Left ventricle myocardium inferior (tissue), 1 donor: ENCODE measurements around the gene SCUBE2. TPM values are rescaled to one million over a fixed set of nuclear protein-coding genes. Genes with fewer than 3 reads are reported as not detected.

ENCODE experiments used
- DNase-seq: peaks from one replicate; pipeline ENCODE4 v3.0.0-alpha.2; 2020
- H3K27ac ChIP-seq: fragments of 200-600 bp; replicated peaks from 2 replicates; pipeline ENCODE4 v1.8.0; 2021
- H3K27me3 ChIP-seq: fragments of 200-600 bp; 2 replicates; pipeline ENCODE4 v1.8.0; 2021; ENCODE audit warnings: low read depth
- H3K36me3 ChIP-seq: fragments of 200-600 bp; 2 replicates; pipeline ENCODE4 v1.8.0; 2021
- H3K4me1 ChIP-seq: fragments of 200-600 bp; 2 replicates; pipeline ENCODE4 v1.8.0; 2021
- H3K4me3 ChIP-seq: fragments of 200-600 bp; 2 replicates; pipeline ENCODE4 v1.8.0; 2021; ENCODE audit warnings: mild to moderate bottlenecking, moderate library complexity
- H3K9me3 ChIP-seq: fragments of 200-600 bp; replicated peaks from 2 replicates; pipeline ENCODE4 v1.8.0; 2021
- intact Hi-C: fragments of 100-400 bp; cut with micrococcal nuclease; formaldehyde crosslinking; loops from one replicate; pipeline ENCODE4 v1.11.0; 2022
- total RNA-seq: library from RNA; stranded (reverse); fragmentation: NEBNext Ultra II Directional; extraction: Animal tissue kit (Norgen Biotek cat#: 25700); gene quantifications from one replicate; pipeline ENCODE4 v1.2.1, GENCODE V29; 2021
- TF ChIP-seq, protein P1 (sequence below): fragments of 200-600 bp; IDR thresholded peaks from 2 replicates; pipeline ENCODE4 v1.8.0; 2021; ENCODE audit warnings: antibody characterized with exemption, mild to moderate bottlenecking, borderline replicate concordance
- donor health status: DM: no; HTN: yes; CAD: no; lungs with severe emphysema.

Gene SCUBE2
- total RNA-seq, 1 donor from 2014 or later, result 1.8 TPM

DNA sequence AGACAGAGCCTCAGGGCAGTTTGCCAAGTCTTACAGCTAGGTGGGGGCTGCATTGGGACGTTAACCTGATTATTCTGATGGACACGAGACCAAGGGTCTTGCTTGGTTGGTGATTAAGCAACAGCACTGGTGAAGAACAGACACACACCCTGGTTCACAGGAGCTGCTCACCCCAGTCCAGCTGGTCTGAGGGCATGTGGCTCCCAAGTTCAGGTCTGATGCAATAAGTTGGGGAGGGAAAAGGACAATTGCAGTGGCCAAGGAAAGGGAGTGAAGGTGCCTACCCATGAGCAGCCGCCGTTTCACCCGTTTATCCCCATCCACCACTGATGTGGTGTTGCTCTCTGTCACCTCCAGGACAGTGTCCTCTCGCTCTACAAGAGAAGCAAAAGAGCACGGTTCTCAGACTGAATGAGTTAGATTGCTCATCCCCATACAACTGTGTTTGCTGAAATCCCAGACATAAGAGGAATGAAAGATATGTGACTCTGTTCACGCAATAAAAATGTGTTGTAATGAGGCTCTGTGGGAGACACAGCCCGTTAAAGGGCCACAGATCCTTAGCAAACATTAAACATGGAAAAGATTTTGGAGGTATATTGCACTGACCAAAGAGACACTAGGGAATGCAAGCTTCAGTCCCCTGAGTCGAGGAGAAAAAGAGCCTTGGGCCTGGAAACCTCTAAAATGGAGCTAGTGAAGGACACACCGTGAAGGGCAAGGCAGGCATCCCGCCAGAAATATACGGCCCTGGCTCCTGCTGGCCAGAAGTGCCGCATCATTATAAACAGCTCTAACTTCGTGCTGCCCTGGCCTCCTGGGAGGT is 25.6 kb downstream of the SCUBE2 start:
- intact Hi-C loops, result no loop called here
- Histone ChIP-seq H3K4me3 (no peak overlapping the region), H3K36me3 (no peaks in the 10 kb centered on the region), H3K27me3 (no peaks in the 10 kb centered on the region), H3K27ac (no peak overlapping the region), H3K4me1 (no peaks in the 10 kb centered on the region), H3K9me3 (no peaks in the 10 kb centered on the region)
- DNase-seq, result no peak
- TF ChIP-seq, protein P1, sequence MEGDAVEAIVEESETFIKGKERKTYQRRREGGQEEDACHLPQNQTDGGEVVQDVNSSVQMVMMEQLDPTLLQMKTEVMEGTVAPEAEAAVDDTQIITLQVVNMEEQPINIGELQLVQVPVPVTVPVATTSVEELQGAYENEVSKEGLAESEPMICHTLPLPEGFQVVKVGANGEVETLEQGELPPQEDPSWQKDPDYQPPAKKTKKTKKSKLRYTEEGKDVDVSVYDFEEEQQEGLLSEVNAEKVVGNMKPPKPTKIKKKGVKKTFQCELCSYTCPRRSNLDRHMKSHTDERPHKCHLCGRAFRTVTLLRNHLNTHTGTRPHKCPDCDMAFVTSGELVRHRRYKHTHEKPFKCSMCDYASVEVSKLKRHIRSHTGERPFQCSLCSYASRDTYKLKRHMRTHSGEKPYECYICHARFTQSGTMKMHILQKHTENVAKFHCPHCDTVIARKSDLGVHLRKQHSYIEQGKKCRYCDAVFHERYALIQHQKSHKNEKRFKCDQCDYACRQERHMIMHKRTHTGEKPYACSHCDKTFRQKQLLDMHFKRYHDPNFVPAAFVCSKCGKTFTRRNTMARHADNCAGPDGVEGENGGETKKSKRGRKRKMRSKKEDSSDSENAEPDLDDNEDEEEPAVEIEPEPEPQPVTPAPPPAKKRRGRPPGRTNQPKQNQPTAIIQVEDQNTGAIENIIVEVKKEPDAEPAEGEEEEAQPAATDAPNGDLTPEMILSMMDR, result no peak

DNA sequence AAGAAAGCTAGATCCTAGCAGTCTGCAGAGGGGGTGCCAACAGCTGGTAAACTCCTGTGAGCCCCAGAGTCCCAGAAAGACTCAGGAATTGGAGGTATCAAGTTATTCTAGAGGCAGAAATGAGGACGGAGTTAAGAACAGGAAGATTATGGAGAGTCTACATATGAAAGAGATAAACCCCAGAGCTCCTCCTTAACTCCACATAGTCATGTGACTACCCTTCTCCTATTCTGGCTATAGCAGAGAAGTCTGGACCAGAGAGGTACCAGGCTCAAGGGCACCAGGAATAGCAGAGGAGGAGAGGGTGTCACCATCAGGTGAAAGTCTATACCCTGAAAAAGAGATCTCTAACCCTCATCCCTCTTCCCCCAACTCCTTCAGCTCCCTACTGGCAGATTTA is 29.6 kb downstream of the SCUBE2 start:
- Histone ChIP-seq H3K9me3 (no peaks in the 10 kb centered on the region), H3K27ac (no peak overlapping the region), H3K4me1 (no peaks in the 10 kb centered on the region), H3K4me3 (no peak overlapping the region), H3K27me3 (no peaks in the 10 kb centered on the region), H3K36me3 (no peaks in the 10 kb centered on the region)
- TF ChIP-seq, protein P1, result no peak
- DNase-seq, result no peak
- intact Hi-C loops, result no loop called here

DNA sequence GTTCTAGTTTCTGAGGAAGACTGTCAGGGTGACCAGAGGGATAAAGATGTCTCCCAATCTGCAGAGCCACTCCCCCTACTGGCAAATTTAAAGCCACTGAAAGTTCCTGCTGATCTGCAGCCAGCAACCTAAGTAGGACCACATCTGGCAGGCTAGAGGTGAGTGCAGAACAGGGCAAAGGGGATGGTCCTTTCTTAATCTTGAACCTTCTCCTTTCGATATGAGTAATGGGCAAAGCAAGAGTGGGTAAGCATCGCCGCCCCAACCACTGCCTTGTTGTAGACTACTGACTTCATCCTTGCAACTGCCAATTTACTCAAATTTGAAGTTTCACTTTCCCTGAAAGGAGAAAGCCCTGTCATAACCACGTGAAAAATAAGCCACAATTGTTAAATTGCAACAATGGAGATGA is 30.7 kb downstream of the SCUBE2 start:
- Histone ChIP-seq H3K36me3 (no peaks in the 10 kb centered on the region), H3K9me3 (no peaks in the 10 kb centered on the region), H3K27ac (no peak overlapping the region), H3K27me3 (no peaks in the 10 kb centered on the region), H3K4me3 (no peak overlapping the region), H3K4me1 (no peaks in the 10 kb centered on the region)
- TF ChIP-seq, protein P1, result no peak
- DNase-seq, result no peak
- intact Hi-C loops, result no loop called here

GRCh38 chr11:9059406-9059805 is 32.0 kb downstream of the SCUBE2 start:
- no peaks in the 10 kb centered on the region for H3K9me3 ChIP-seq
- intact Hi-C loops, result no loop called here
- H3K27me3 ChIP-seq, result no peaks in the 10 kb centered on the region
- no peaks in the 10 kb centered on the region for H3K36me3 ChIP-seq
- H3K27ac ChIP-seq, result no peak overlapping the region
- H3K4me3 ChIP-seq, result no peak overlapping the region
- TF ChIP-seq, protein P1, result no peak
- no peaks in the 10 kb centered on the region for H3K4me1 ChIP-seq
- no peak for DNase-seq

DNA sequence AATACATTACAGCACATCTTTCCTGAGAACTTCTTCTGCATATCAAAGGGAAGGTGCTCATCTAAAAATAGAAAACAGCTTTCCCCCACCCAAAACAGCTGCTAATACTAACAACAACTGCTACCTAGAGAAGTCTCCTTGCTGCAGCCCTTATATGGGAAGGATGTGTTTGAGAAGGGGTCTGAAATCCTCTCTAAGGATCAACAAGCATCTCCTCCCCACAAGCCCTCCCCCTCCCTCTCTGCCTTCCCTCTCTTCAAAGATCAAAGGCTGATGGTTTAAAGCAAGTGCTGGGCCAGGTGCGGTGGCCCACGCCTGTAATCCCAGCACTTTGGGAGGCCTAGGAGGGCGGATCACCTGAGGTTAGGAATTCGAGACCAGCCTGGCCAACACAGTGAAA is 33.5 kb downstream of the SCUBE2 start:
- DNase-seq, result no peak
- intact Hi-C loops, result no loop called here

More for the DNA sequence above, 33.5 kb downstream of the SCUBE2 start:
- no peaks in the 10 kb centered on the region for H3K9me3 ChIP-seq
- no peak overlapping the region for H3K27ac ChIP-seq
- no peaks in the 10 kb centered on the region for H3K36me3 ChIP-seq
- no peak overlapping the region for H3K4me3 ChIP-seq
- no peaks in the 10 kb centered on the region for H3K27me3 ChIP-seq
- no peaks in the 10 kb centered on the region for H3K4me1 ChIP-seq
- TF ChIP-seq, protein P1, result no peak
